ENCODE results near the gene SPON2. TPM values are rescaled to one million over a fixed set of nuclear protein-coding genes. Genes with fewer than 3 reads are reported as not detected.

SPON2 gene
- total RNA-seq, 2 experiments from 2014 or later: 3.2 to 4.2 TPM

GRCh38 chr4:1167244-1167949, 5.0 kb downstream of the SPON2 start:
- ChIA-PET POLR2A (interaction anchor here (3.0 kb wide), 1 partner anchor 35 kb away, joined by 10 read pairs; no protein-coding TSS in a partner anchor), CTCF (interaction anchor here (0.6 to 4.0 kb wide), 19 partner anchors 8 to 185 kb away, joined by 3 to 22 read pairs (median 4); no protein-coding TSS in a partner anchor)

- POLR2A ChIA-PET: interaction anchor here (3.0 kb wide), 1 partner anchor 36 kb away, joined by 10 read pairs; no protein-coding TSS in a partner anchor
- CTCF ChIA-PET: interaction anchor here (0.8 to 4.0 kb wide), 15 partner anchors 11 to 185 kb away, joined by 3 to 22 read pairs (median 5); no protein-coding TSS in a partner anchor
These were observed 5.7 kb downstream of the SPON2 start for GRCh38 chr4:1166509-1167243.

- ChIA-PET POLR2A (no interaction called here), CTCF (interaction anchor here (0.9 kb wide), 1 partner anchor 10 kb away, joined by 3 read pairs; no protein-coding TSS in a partner anchor)
These were observed 7.3 kb downstream of the SPON2 start for GRCh38 chr4:1164956-1165545.

- POLR2A ChIA-PET: no interaction called here
- CTCF ChIA-PET: interaction anchor here (1.5 kb wide), 1 partner anchor 33 kb away, joined by 4 read pairs; no protein-coding TSS in a partner anchor
These were observed 7.9 kb downstream of the SPON2 start for GRCh38 chr4:1164444-1164843.

GRCh38 chr4:1164040-1164439, 8.3 kb downstream of the SPON2 start:
- ChIA-PET POLR2A (no interaction called here), CTCF (interaction anchor here (1.0 to 1.5 kb wide), 2 partner anchors 9 to 33 kb away, joined by 3 to 4 read pairs; no protein-coding TSS in a partner anchor)

GRCh38 chr4:1160351-1160750, 12.0 kb downstream of the SPON2 start:
- CTCF ChIA-PET: no interaction called here
- POLR2A ChIA-PET: no interaction called here

- CTCF ChIA-PET: interaction anchor here (2.0 kb wide), 1 partner anchor 11 kb away, joined by 6 read pairs; no protein-coding TSS in a partner anchor
- POLR2A ChIA-PET: no interaction called here
These were observed 16.3 kb downstream of the SPON2 start for GRCh38 chr4:1156069-1156468.

- ChIA-PET POLR2A (no interaction called here), CTCF (interaction anchor here (2.0 kb wide), 1 partner anchor 12 kb away, joined by 6 read pairs; no protein-coding TSS in a partner anchor)
These were observed 17.1 kb downstream of the SPON2 start for GRCh38 chr4:1155314-1155713.

- ChIA-PET CTCF (interaction anchor here (2.0 kb wide), 1 partner anchor 12 kb away, joined by 6 read pairs; no protein-coding TSS in a partner anchor), POLR2A (no interaction called here)
These were observed 17.7 kb downstream of the SPON2 start for GRCh38 chr4:1154523-1155182.

- ChIA-PET CTCF (no interaction called here), POLR2A (no interaction called here)
These were observed 18.3 kb downstream of the SPON2 start for GRCh38 chr4:1154126-1154522.

- CTCF ChIA-PET: no interaction called here
- POLR2A ChIA-PET: no interaction called here
These were observed 18.8 kb downstream of the SPON2 start for GRCh38 chr4:1153567-1154090.

- POLR2A ChIA-PET: no interaction called here
- CTCF ChIA-PET: interaction anchor here (0.6 to 0.9 kb wide), 2 partner anchors 21 to 171 kb away, joined by 3 read pairs; no protein-coding TSS in a partner anchor
These were observed 20.1 kb downstream of the SPON2 start for GRCh38 chr4:1152290-1152689.

- CTCF ChIA-PET: interaction anchor here (0.9 to 1.5 kb wide), 2 partner anchors 20 to 21 kb away, joined by 3 to 4 read pairs; no protein-coding TSS in a partner anchor
- POLR2A ChIA-PET: no interaction called here
These were observed 20.8 kb downstream of the SPON2 start for GRCh38 chr4:1151541-1151940.

GRCh38 chr4:1150875-1151274, 21.5 kb downstream of the SPON2 start:
- POLR2A ChIA-PET: no interaction called here
- CTCF ChIA-PET: interaction anchor here (1.4 to 1.5 kb wide), 2 partner anchors 20 to 116 kb away, joined by 4 read pairs; no protein-coding TSS in a partner anchor

- ChIA-PET POLR2A (no interaction called here), CTCF (no interaction called here)
These were observed 32.5 kb downstream of the SPON2 start for GRCh38 chr4:1139860-1140259.

GRCh38 chr4:1137850-1138249, 34.5 kb downstream of the SPON2 start:
- POLR2A ChIA-PET: no interaction called here
- CTCF ChIA-PET: interaction anchor here (0.9 to 1.1 kb wide), 3 partner anchors 111 to 217 kb away, joined by 3 to 4 read pairs (median 3); partner anchors contain the start of gene CTBP1

- ChIA-PET CTCF (interaction anchor here (0.9 to 1.1 kb wide), 3 partner anchors 112 to 218 kb away, joined by 3 to 4 read pairs (median 3); partner anchors contain the start of gene CTBP1), POLR2A (no interaction called here)
These were observed 35.2 kb downstream of the SPON2 start for GRCh38 chr4:1137063-1137776.

- ChIA-PET CTCF (interaction anchor here (1.3 kb wide), 1 partner anchor 27 kb away, joined by 3 read pairs; no protein-coding TSS in a partner anchor), POLR2A (no interaction called here)
These were observed 36.3 kb downstream of the SPON2 start for GRCh38 chr4:1136048-1136447.

All from activated CD8-positive, alpha-beta memory T cell treated with anti-CD3 and anti-CD28 coated beads for 36 hours (primary cell).